Activated T-cell treated with anti-CD3 and anti-CD28 coated beads for 48 hours (primary cell): ENCODE results near the gene SWT1.
"Not testable (repeated sequence)": the region's sequence is repeated elsewhere in the genome, so short reads cannot be mapped to it uniquely, and the experiment has no call there.

Experiments
- DNase-seq: peaks from one replicate; pipeline ENCODE4 v3.0.0-alpha.2; 2020; ENCODE audit warnings: low read depth

SWT1 gene

GRCh38 chr1:185251928-185252327, 95.0 kb downstream of the SWT1 start:
- not testable (repeated sequence) for DNase-seq

GRCh38 chr1:185252404-185252803, 95.4 kb downstream of the SWT1 start:
- DNase-seq: not testable (repeated sequence)

- not testable (repeated sequence) for DNase-seq
These were observed 98.6 kb downstream of the SWT1 start for GRCh38 chr1:185255595-185255994.

GRCh38 chr1:185257116-185257949, 100.4 kb downstream of the SWT1 start:
- DNase-seq: not testable (repeated sequence)

DNA sequence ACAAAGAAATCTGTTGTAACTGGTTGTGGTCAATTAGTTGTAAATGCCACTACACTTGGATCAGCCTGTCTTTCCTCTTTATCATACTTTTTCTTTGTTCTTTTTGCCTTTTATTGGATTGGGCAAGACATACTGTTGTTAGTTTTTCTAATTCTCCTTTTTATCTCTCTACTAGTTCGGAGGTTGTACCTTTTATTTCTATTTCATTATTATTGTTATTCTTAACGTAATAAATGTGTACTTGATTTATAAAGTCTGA, 100.9 kb downstream of the SWT1 start:
- DNase-seq: no peak

- no peak for DNase-seq
These were observed 101.7 kb downstream of the SWT1 start for GRCh38 chr1:185258676-185259075.

GRCh38 chr1:185260611-185261010, 103.6 kb downstream of the SWT1 start:
- no peak for DNase-seq

- no peak for DNase-seq
These were observed 105.2 kb downstream of the SWT1 start for GRCh38 chr1:185262151-185262550.

GRCh38 chr1:185263292-185263691, 106.3 kb downstream of the SWT1 start:
- no peak for DNase-seq

DNA sequence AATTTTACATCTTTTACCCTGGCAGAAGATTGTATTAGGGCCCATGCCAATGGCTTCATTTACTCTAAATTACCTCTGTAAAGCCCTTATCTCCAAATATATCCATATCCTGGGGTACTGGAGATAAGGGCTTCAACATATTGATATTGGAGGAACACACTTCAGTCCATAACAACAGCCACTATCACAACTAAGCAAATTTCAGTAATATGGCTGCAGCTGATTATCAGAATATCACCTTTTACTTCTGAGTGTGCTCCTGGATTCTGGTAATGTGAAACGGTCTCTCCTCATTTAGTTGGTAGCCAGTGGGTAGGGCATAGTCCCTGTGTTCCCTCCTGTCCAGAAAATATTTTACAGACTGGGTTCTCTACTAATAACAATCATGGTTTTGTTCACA, 106.8 kb downstream of the SWT1 start:
- no peak for DNase-seq

GRCh38 chr1:185265314-185265713, 108.3 kb downstream of the SWT1 start:
- DNase-seq: no peak

- DNase-seq: no peak
These were observed 110.3 kb downstream of the SWT1 start for GRCh38 chr1:185267301-185267700.

- no peak for DNase-seq
These were observed 110.7 kb downstream of the SWT1 start for GRCh38 chr1:185267701-185268100.

DNA sequence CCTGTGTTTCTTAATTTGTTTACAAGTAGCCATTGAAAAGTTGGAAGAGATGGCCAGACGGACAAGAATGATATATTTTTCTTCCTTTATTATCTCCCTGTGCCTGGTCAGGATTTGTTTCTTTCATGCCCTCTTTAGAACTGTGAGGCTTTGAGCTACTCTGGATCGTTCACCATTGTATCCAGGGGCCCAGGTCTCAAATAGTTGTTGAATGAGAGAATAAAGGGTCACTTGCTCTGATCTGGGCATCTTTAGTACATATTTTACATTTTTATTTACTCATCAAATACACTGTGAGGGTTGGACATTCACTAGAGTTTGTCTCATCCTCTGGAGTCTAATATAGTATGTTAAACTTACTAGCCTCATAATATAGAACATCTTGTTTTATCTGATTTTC, 111.4 kb downstream of the SWT1 start:
- DNase-seq: no peak

DNA sequence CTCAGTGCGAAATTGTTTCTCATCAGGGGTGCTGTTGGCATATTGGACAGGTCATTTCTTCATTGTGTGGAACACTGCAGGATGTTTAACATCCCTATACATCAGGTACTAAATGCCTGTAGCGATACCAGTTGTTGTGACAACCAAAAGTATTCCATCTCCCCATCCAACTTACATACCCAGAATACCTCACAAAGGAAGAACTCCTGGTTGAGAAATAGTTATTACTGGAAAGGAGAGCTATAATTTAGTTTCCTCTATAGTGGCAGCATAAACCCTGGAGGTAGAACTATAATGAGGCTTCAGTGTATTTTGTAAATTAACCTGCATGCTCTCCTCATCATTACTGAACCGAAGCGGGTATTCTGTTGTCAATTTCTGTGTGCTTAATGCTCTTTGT, 115.0 kb downstream of the SWT1 start:
- no peak for DNase-seq

DNA sequence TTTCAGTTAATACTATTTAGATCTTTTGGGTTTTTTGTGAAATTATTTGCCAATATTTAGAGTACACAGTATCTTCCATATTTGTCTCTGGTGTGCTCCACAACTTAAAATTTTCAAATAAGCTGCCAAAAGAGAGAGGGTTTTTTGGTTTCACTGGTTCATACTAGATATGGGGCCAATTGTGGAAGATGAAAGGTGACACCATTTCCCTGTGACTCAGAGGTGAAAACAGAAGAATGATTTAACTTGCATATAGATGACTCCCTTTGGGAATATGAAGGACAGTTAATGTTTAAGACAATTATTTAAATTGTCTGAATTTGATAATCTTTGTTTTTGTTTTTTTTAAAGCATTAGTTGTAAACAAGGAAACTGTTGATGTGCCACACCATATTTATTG, 122.6 kb downstream of the SWT1 start:
- DNase-seq: no peak

GRCh38 chr1:185280589-185280988, 123.6 kb downstream of the SWT1 start:
- DNase-seq: no peak

DNA sequence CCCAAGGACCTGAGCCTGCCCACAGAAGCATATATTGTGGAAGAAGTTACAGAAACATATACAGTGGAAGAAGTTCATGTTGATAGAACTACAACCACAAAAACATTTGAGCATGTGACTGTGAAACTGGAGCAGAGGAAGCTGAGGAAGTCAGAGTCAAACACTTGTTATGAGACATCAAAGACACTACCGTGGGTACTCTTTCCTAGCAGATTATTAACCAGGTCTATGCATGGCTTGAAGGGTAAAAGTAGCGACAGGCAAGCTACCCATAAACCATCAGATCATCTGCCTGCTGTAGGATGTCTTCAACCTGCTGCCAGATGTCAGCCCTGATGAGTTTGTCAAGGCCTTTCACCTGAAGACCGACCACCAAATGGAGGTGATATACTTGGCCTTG, 124.3 kb downstream of the SWT1 start:
- no peak for DNase-seq

DNA sequence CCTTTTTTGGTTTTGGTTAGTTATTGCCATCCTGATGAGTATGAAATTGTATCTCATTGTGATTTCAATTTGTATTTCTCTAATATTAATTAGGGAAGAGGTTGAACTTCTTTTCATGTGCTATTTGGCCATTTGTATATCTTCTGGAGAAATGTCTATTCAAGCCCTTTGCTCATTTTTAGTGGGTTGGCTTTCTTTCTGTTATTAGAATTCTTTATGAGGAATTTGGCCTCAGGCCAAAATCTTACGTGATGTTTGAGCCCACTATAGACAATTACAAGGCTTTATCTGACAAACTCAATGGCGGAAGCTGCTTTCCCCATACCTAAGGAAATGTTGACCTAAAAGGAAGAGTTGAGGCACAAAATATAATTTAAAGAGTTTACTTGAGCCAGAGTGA, 127.1 kb downstream of the SWT1 start:
- no peak for DNase-seq

DNA sequence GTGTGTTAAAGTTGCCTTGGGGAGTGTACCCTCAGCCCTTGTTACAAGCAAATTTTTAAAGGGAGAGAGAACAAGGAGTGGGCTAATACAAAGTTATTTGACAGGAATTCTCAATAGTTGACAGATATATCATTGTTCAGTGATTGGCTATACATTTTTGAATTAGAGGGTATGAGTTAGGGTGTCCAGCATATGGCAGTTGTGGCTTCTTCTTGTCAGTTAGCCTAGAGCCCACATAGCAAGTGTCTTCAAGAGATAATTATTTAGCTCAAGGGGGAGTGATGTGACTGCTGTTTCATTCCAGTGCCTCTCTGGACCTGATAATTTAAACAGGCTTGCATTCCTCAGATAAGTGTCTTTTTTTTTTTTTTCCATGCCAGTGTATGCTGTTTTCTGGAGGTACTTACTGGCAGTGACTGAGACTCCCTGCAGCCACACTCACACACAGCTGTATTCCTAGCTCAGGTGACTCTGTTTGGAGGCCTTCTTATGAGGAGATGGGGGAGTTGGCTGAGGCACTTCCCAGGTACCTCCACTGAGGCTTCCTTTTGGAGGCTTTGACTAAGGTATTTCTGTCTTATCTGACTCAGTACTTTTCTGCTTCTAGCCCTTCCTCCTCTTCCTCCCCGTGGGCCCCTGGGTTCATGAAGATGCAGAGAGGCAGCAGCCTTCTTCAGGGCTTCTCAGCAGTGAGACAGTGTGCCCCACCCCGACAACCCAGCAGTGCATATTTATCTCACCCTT, 127.7 kb downstream of the SWT1 start:
- DNase-seq: no peak

DNA sequence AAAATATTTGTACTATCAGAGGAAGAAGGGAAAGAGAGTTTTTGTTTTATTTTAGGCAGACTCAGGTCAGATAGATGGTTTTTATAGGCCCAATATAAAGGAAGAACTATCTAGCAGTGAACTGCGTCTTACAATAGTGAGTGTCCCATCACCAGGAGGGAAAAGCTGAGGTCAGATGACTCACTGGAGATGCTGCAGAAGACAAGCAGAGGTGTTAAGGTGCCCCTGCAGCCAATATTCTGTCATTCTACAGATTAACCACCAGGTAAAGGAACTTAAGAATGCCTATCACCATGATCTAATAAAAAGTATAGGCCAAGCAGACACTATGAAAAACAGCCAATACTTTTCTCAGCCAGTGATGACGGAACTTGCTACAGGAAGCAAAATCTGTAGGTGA, 130.5 kb downstream of the SWT1 start:
- DNase-seq: no peak

GRCh38 chr1:185288435-185288834, 131.5 kb downstream of the SWT1 start:
- no peak for DNase-seq

DNA sequence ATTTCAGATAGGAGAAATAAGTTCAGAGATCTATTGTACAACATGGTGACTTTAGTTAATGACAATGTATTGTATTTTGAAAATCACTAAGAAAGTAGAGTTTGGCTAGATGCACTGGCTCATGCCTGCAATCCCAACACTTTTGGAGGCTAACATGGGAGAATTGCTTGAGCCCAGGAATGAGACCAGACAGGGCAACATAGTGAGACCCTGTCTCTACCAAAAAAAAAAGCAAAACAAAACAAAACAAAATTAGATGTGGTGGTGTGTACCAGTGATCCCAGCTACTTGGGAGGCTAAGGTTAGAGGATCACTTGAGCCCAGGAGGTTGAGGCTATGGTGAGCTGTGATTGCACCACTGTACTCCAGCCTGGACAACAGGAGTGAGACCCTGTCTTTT, 132.9 kb downstream of the SWT1 start:
- no peak for DNase-seq

DNA sequence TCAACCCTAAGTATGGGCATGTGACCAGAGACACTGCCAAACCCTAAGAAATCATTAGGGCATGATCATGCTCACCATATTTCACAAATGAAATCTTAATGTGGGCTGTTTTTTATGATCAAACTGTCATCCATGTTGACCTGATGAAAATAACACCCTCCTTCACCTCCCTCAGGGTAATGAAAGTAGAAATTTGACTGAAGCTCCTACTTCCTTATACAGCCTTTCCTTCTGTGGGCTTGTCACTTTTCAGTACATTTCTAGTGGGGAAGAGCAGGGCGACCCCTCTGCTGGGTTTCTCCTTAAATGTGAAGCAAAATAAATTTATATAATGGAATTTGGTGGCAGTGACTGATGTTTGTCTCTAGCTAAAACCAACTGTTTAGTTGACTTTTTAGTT, 134.2 kb downstream of the SWT1 start:
- DNase-seq: no peak
